ENCODE results near the gene DIP2B.

DNA sequence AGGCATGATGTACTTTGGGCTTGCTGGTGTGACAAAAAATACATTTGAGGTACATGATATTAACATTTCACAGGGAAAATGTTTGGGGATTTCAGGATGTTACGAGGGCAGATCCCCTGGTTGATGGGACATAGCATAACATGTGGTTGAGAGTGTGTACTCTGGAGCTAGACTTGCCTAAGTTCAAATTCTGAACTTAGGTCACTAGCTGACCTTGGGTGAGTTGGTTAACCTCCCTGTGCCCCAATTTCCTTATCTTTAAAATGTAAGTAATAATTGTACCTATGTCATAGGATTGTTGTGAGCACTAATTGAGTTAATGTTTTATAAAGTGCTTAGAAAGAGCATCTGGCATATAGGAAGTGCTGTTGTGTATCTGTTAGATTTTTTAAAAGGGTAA is 194.4 kb downstream of the DIP2B start:
- no peak for TF ChIP-seq CTCF (IDR thresholded peaks at IDR 0.05)
- no peak for TF ChIP-seq POLR2A (IDR thresholded peaks at IDR 0.05)
